ENCODE data around the gene TRIM41. TPM values are rescaled to one million over a fixed set of nuclear protein-coding genes. Genes with fewer than 3 reads are reported as not detected.

TRIM41 gene
- total RNA-seq, 1 experiment from 2014 or later: 26.8 TPM

GRCh38 chr5:181199881-181200638 is 23.0 kb upstream of the TRIM41 start:
- POLR2A ChIA-PET (ENCODE audit: unreplicated experiment): no interaction called here
- no peaks in the 10 kb centered on the region for H3F3A ChIP-seq (ENCODE audit: low read length, unreplicated experiment)
- TF ChIP-seq EZH2phosphoT487 (IDR thresholded peaks at IDR 0.05; ENCODE audit: borderline replicate concordance, low read length) (no peak), EZH2 (IDR thresholded peaks at IDR 0.05; ENCODE audit: low read length, unreplicated experiment) (no peak)
- no peak overlapping the region for H3K27ac ChIP-seq (ENCODE audit: low read length)
- H3K27me3 ChIP-seq (ENCODE audit: low read length): no peaks in the 10 kb centered on the region
- BruUV-seq (replicated peaks): no TSS peak
- ATAC-seq (no peak), DNase-seq (no peak)
- H4K20me1 ChIP-seq (ENCODE audit: low read length): no peaks in the 10 kb centered on the region
- no peak overlapping the region for H3K4me2 ChIP-seq (ENCODE audit: low read length)
- H3K9ac ChIP-seq (ENCODE audit: low read length): no peak overlapping the region
- intact Hi-C loops (cut with micrococcal nuclease): no loop called here
- H3K4me1 ChIP-seq (ENCODE audit: insufficient read depth, low read length): peaks cover 6% of the 10 kb centered on the region; the same call in 1 of the 2 replicates
- H3K79me2 ChIP-seq (ENCODE audit: low read length): peaks cover 5% of the 10 kb centered on the region; the same call in 1 of the 2 replicates
- no peaks in the 10 kb centered on the region for H3K9me3 ChIP-seq (ENCODE audit: low read length)
- CTCF ChIA-PET: no interaction called here
- H3K4me3 ChIP-seq (ENCODE audit: low read length): no peak overlapping the region
- H3K9me2 ChIP-seq (replicated peaks; ENCODE audit: low read length): no peaks in the 10 kb centered on the region
- H2AFZ ChIP-seq (ENCODE audit: low read length): no peak overlapping the region
- no peaks in the 10 kb centered on the region for H3K36me3 ChIP-seq (ENCODE audit: low read depth, low read length)

GRCh38 chr5:181200816-181201215 is 22.3 kb upstream of the TRIM41 start:
- Histone ChIP-seq H4K20me1 (ENCODE audit: low read length) (no peaks in the 10 kb centered on the region), H3K27me3 (ENCODE audit: low read length) (no peaks in the 10 kb centered on the region), H3K79me2 (ENCODE audit: low read length) (peaks cover 5% of the 10 kb centered on the region; the same call in 1 of the 2 replicates), H3K9ac (ENCODE audit: low read length) (no peak overlapping the region), H3K4me2 (ENCODE audit: low read length) (no peak overlapping the region), H3K9me2 (replicated peaks; ENCODE audit: low read length) (no peaks in the 10 kb centered on the region), H3K9me3 (ENCODE audit: low read length) (no peaks in the 10 kb centered on the region), H3F3A (ENCODE audit: low read length, unreplicated experiment) (no peaks in the 10 kb centered on the region), H3K4me1 (ENCODE audit: insufficient read depth, low read length) (peaks cover 11% of the 10 kb centered on the region), H2AFZ (ENCODE audit: low read length) (no peak overlapping the region), H3K27ac (ENCODE audit: low read length) (no peak overlapping the region), H3K36me3 (ENCODE audit: low read depth, low read length) (no peaks in the 10 kb centered on the region), H3K4me3 (ENCODE audit: low read length) (no peak overlapping the region)
- ChIA-PET POLR2A (ENCODE audit: unreplicated experiment) (no interaction called here), CTCF (no interaction called here)
- no peak for DNase-seq
- TF ChIP-seq EZH2 (IDR thresholded peaks at IDR 0.05; ENCODE audit: low read length, unreplicated experiment) (no peak), EZH2phosphoT487 (IDR thresholded peaks at IDR 0.05; ENCODE audit: borderline replicate concordance, low read length) (no peak), CTCF (conservative IDR thresholded peaks at IDR 0.05; ENCODE audit: low read depth, low read length) (no peak)
- BruUV-seq (replicated peaks): no TSS peak
- intact Hi-C loops (cut with micrococcal nuclease): no loop called here
- no peak for ATAC-seq

- intact Hi-C loops (cut with micrococcal nuclease): no loop called here
- peak overlapping the region; percentile 85 for H3K4me2 ChIP-seq (ENCODE audit: low read length)
These were observed 19.9 kb upstream of the TRIM41 start for GRCh38 chr5:181203093-181203711.

More at GRCh38 chr5:181203093-181203711, 19.9 kb upstream of the TRIM41 start:
- Histone ChIP-seq H2AFZ (ENCODE audit: low read length) (no peak overlapping the region), H4K20me1 (ENCODE audit: low read length) (no peaks in the 10 kb centered on the region), H3K36me3 (ENCODE audit: low read depth, low read length) (no peaks in the 10 kb centered on the region), H3K79me2 (ENCODE audit: low read length) (peaks cover 5% of the 10 kb centered on the region; the same call in 1 of the 2 replicates), H3K9me3 (ENCODE audit: low read length) (no peaks in the 10 kb centered on the region), H3F3A (ENCODE audit: low read length, unreplicated experiment) (no peaks in the 10 kb centered on the region), H3K27ac (ENCODE audit: low read length) (no peak overlapping the region), H3K4me1 (ENCODE audit: insufficient read depth, low read length) (peaks cover 18% of the 10 kb centered on the region), H3K9me2 (replicated peaks; ENCODE audit: low read length) (no peaks in the 10 kb centered on the region), H3K27me3 (ENCODE audit: low read length) (no peaks in the 10 kb centered on the region), H3K9ac (ENCODE audit: low read length) (no peak overlapping the region), H3K4me3 (ENCODE audit: low read length) (peak overlapping the region; percentile 85)
- TF ChIP-seq CTCF (conservative IDR thresholded peaks at IDR 0.05; ENCODE audit: low read depth, low read length) (no peak), EZH2 (IDR thresholded peaks at IDR 0.05; ENCODE audit: low read length, unreplicated experiment) (no peak), EZH2phosphoT487 (IDR thresholded peaks at IDR 0.05; ENCODE audit: borderline replicate concordance, low read length) (no peak)
- BruUV-seq (replicated peaks): no TSS peak
- ChIA-PET POLR2A (ENCODE audit: unreplicated experiment) (no interaction called here), CTCF (no interaction called here)
- DNase-seq: no peak
- ATAC-seq: no peak

Measured in PC-3 (cell line).